Cardiac muscle cell (in vitro differentiated cells and primary cell): ENCODE measurements around the gene NTNG1. TPM values are rescaled to one million over a fixed set of nuclear protein-coding genes. Genes with fewer than 3 reads are reported as not detected.
A peak's percentile ranks its signal among the peaks of the same experiment; 100 is the strongest.

ENCODE experiments used
- DNase-seq, 2 donors: peaks; one replicate each; pipeline versions ENCODE4 v3.0.0 to v3.0.0-alpha.2; 2010 to 2017; ENCODE audit warnings: low read depth in 1 of 2, low spot score in 1 of 2
- H3K27ac ChIP-seq: fragments of 200-600 bp; sonication (generic); 2 replicates; pipeline ENCODE4 v1.5.1; 2016
- H3K27me3 ChIP-seq: fragments of 200-600 bp; sonication (generic); 2 replicates; pipeline ENCODE4 v1.6.0; 2016; ENCODE audit warnings: control low read depth
- H3K36me3 ChIP-seq: fragments of 200-600 bp; sonication (generic); 2 replicates; pipeline ENCODE4 v1.5.1; 2016; ENCODE audit warnings: control low read depth
- H3K4me1 ChIP-seq: fragments of 200-600 bp; sonication (generic); 2 replicates; pipeline ENCODE4 v1.8.1; 2017; ENCODE audit warnings: low read depth, mild to moderate bottlenecking, mixed run types
- H3K4me3 ChIP-seq: fragments of 200-600 bp; sonication (generic); 2 replicates; pipeline ENCODE4 v1.5.1; 2016; ENCODE audit warnings: mild to moderate bottlenecking
- H3K9me3 ChIP-seq: fragments of 200-600 bp; sonication (generic); 2 replicates; pipeline ENCODE4 v1.5.1; 2017; ENCODE audit warnings: low read depth, mild to moderate bottlenecking, control low read depth
- CTCF ChIP-seq: IDR thresholded peaks from 2 replicates; pipeline ENCODE4 v1.5.1; 2012; ENCODE audit warnings: low read depth, mild to moderate bottlenecking, low read length
- polyA plus RNA-seq: library from polyadenylated mRNA; unstranded; fragments of >200 nt; fragmentation: Nextera tagmentation; extraction: Ambion mirVana; gene quantifications from 2 replicates; pipeline ENCODE4 v1.2.1, GENCODE V29; 2016
- total RNA-seq: library from RNA; depleted of rRNA; stranded (reverse); fragments of >200 nt; gene quantifications from 2 replicates; pipeline ENCODE4 v1.2.3, GENCODE V29; 2016

Gene NTNG1
- total and polyA plus RNA-seq, 2 experiments from 2014 or later = 0.12 TPM; not detected in 1

DNA sequence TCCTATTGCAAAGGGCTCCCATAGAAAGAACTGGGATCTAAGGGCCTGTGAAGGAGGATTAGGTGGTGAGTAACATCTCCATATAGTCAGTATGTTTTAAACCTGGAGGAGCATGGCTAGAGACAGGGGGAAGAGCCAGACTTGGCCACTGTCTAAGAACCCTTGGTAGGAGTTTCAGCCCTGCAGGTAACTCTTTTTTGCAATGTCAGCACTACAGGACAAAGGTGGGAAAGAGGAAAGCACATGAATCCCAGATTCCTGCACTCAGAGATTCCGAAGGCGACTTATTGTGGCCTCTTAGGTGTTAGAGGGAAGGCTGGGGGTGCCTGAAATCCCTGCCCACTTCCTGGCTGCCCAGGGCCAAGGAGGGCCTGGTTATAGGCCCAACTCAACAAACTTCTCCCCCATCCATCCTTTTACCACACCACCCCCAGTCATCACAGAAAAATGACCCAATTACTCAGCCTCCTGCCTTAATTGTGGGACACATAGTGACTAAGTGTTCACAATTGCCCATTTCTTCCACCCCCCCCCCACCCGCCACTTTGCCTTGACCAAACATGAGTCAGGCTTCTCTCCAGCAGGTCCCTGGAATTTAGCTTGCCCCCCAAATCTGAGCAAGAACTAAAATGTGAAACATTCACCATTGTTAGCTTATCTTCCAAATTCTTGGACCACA, 1.9 kb upstream of the NTNG1 start:
- Histone ChIP-seq H3K4me3 (no peak overlapping the region), H3K4me1 (no peaks in the 10 kb centered on the region), H3K27ac (no peak overlapping the region), H3K27me3 (peaks cover 54% of the 10 kb centered on the region), H3K36me3 (no peaks in the 10 kb centered on the region), H3K9me3 (no peaks in the 10 kb centered on the region)
- no peak for TF ChIP-seq CTCF
- no peak for DNase-seq

- no peaks in the 10 kb centered on the region for H3K9me3 ChIP-seq
- H3K27ac ChIP-seq = no peak overlapping the region
- peaks cover 54% of the 10 kb centered on the region for H3K27me3 ChIP-seq
- H3K4me3 ChIP-seq = peak overlapping the region; percentile 27
- H3K4me1 ChIP-seq = no peaks in the 10 kb centered on the region
- peak; percentile 50 to 53 for DNase-seq
- no peak for TF ChIP-seq CTCF
- H3K36me3 ChIP-seq = no peaks in the 10 kb centered on the region
These were observed 771 bp upstream of the NTNG1 start for GRCh38 chr1:107139833-107140702.

GRCh38 chr1:107141491-107142126, 770 bp downstream of the NTNG1 start:
- H3K27me3 ChIP-seq = peaks cover 54% of the 10 kb centered on the region

GRCh38 chr1:107142140-107142542, 1.3 kb downstream of the NTNG1 start:
- Histone ChIP-seq H3K4me3 (peak overlapping the region; percentile 27), H3K36me3 (no peaks in the 10 kb centered on the region), H3K27me3 (peaks cover 49% of the 10 kb centered on the region), H3K27ac (no peak overlapping the region), H3K9me3 (no peaks in the 10 kb centered on the region), H3K4me1 (no peaks in the 10 kb centered on the region)
- DNase-seq = peak; percentile 64 to 73
- peak; percentile 69 for TF ChIP-seq CTCF

More at GRCh38 chr1:107141491-107142126, 770 bp downstream of the NTNG1 start:
- Histone ChIP-seq H3K9me3 (no peaks in the 10 kb centered on the region), H3K4me3 (peak overlapping the region; percentile 27), H3K4me1 (no peaks in the 10 kb centered on the region), H3K36me3 (no peaks in the 10 kb centered on the region), H3K27ac (no peak overlapping the region)
- TF ChIP-seq CTCF = no peak
- peak; percentile 4 to 28 for DNase-seq

DNA sequence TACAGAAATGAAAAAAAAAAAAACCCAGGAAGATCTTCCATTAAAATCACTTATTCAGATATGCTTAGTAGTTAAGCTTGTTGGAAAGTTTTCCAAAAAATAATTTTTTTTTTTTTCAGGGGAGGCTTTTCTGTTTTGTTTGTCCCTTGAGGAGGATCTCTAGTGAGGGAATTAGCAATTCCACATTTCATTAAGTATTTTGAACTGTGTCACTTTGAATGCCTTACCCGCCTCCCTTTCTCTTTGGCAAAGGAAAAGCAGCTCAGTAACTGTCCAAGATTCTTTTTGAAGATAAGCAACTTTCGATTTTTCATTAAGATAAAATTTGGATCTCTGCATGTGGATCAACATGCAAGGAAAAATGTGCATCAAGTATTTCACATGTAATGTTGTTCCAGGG, 1.8 kb downstream of the NTNG1 start:
- Histone ChIP-seq H3K27me3 (peaks cover 46% of the 10 kb centered on the region), H3K36me3 (no peaks in the 10 kb centered on the region), H3K4me1 (no peaks in the 10 kb centered on the region), H3K4me3 (no peak overlapping the region), H3K9me3 (no peaks in the 10 kb centered on the region), H3K27ac (no peak overlapping the region)
- DNase-seq = no peak
- no peak for TF ChIP-seq CTCF
